NT2/D1 (cell line): ENCODE results near the gene PAPSS2.

Experiments
- SUZ12 ChIP-seq: IDR thresholded peaks from 2 replicates; pipeline ENCODE4 v1.6.1; 2011; ENCODE audit not compliant: insufficient read length, insufficient read depth; ENCODE audit errors: extremely low read depth
- ZNF274 ChIP-seq: IDR thresholded peaks from 2 replicates; pipeline ENCODE4 v1.6.1; 2011; ENCODE audit warnings: mild to moderate bottlenecking, low read depth, low read length

DNA sequence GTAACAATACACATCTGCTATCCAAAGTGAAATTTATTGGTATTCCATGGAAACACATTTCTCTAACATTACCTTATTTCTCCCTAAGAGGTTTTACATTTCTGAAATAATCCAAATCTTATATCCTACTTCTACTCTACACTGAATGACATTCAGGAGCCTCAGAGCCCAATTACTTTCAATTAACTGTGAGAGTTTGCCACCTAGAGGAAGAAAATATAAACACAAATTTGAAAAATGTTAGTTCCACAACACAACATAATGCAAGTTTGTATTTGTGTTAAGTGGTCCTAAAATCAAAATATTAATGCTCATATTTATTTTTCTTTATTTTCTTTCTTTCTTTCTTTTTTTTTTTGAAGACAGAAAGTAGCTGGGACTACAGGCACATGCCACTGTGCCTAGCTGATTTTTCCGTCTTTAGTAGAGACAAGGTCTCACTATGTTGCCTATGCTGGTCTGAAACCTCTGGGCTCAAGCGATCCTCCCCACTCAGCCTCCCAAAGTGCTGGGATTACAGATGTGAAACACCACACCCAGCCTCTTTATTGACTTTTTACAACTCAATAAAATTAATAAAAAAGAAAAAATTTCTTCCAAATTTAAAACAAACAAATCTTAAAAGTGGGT lies 112.3 kb downstream of the PAPSS2 start:
- TF ChIP-seq ZNF274 (no peak), SUZ12 (no peak)
